Measurements from ENCODE around the gene TYW1B.

DNA sequence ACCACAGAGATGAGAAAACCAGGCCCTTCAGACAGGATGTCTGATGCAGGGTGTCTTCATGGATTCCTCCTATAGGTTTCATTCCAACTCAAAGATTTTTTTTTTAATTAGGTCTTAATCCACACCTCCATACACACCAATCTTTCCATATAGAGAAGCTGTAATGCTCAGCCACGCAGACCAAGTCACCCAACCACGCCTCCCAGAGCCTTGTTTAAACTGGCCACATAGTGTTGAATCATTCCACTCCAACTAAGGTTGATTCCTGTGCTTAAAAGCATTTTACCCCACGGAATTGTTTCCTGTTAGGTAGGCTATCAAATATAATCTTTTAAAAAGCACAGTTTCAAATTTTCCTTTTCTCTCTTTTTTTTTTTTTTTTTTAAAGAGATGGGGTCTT, 153.6 kb downstream of the TYW1B start:
- no peak for TF ChIP-seq CTCF (IDR thresholded peaks at IDR 0.05)
- no peak for TF ChIP-seq POLR2A (IDR thresholded peaks at IDR 0.05)

Data from esophagus squamous epithelium (tissue), 4 donors.